CD4-positive, alpha-beta T cell treated with Interleukin-6 for 4 hours (primary cell): ENCODE measurements around the gene CTRB1.
"Not testable (repeated sequence)": the region's sequence is repeated elsewhere in the genome, so short reads cannot be mapped to it uniquely, and the experiment has no call there.

Experiments used
- DNase-seq: peaks from one replicate; pipeline ENCODE4 v3.0.0-alpha.2; 2020; ENCODE audit warnings: mixed read lengths

Gene CTRB1

DNA sequence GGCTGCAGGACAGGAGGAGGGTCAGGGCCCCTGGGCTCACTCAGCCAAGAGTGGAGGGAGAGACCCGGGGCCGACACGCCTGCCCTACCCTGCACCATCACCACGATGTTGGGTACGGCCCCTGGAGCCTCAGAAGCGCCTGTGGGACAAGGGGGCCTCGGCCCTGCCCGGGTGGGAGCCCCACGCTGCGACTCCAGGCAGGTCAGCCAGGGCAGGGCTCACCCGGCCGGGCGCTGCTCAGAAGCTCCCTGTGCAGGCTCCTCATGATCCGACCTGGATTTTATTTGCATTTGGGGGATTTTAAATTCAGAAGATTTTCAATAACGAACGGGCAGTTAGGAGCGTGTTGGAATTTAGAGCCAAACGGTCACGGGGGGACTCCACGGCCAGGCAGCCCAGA, 13.9 kb upstream of the CTRB1 start:
- not testable (repeated sequence) for DNase-seq

DNA sequence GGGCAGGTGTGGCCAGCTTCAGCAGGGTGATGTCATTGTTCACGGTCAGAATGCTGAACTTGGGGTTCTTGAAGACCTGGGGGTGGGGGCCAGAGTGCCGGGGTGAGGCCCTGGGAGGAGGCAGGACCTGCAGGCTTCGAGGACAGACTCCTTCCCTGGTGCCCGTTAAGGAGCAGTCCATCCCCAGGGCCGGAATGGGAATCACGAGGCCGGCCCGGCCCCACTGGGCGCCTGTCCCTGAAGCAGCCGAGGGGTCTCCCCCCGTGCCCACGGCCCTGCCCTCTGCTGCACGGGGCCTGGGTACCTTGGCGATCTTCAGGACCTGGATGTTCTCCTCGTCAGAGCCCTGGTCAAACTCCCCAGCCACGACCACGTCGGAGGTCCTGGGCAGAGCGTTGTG, 13.3 kb upstream of the CTRB1 start:
- DNase-seq = not testable (repeated sequence)

DNA sequence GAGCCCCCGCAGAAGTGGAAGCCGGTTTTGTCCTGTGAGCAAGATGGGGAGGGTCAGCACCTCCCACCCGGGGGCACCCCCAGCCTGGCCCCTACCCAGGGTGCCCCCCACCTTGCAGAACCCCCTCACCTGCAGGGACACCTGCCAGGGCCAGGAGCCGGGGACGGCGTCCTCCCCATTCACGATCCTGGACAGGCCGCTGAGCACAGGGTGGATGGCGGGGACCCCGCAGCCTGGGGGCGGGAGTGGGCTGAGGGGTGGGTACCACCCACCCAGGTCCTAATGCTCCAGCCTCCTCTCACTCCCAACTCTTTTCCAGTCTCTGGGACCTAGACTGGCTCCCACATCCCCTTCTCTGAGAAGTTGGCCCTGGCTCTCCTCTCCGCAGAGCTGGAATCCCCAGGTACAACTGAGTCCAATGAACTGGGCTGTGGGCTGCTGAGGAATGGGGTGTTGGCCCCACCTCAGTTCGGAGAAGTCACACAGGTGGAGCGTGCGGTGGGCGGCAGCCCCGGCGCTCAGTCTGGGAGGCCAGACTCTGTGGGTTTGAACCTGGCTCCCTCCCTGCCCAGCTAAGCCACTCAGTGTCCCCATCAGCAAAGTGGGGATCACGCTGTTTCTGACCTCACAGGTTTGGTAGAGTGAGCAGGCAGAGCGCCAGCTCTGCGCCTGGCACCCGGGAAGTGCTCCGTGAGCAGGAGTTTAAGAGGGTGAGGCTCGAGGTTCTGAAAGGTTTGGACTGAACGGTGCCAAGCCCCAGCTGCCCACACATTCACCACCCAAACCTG, 12.6 kb upstream of the CTRB1 start:
- not testable (repeated sequence) for DNase-seq

DNA sequence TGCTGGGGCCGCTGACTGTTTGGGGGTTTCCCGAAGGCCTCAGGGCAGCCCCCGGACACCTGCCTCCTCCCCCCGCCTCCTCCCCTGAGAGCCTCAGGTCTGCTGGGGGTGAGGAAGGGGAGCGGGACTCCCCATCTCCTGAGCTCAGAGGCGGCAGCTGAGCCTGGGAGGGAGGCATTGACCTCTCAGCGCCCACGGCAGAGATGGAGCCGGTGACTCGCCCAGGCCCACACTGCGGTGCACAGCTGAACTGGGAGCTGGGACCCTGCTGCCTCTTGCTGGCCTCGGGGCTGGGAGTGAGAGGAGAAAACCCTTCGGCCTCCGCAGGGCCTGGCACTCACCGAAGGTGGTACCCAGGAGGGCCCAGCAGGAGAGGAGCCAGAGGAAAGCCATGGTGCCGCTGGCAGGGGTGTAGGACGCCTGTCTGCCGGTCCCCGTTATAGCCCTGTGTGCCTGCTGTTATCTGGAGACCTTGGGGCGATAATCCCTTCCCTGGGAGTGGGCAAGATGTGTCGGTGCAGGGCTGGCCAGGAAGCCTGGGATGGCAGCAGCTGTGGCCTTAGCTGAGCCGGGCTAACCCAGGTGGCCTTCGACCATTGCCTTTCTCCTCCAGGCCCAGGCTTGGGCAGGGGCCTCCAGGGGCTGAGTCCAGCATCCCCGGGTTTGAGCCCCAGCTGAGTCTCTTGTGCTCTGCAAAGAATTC, 11.9 kb upstream of the CTRB1 start, which contains the start of gene CTRB2:
TSS of gene CTRB2 (minus strand) at position 413 of the 703 bp plus-strand sequence. CDS start at position 393, 20 bp downstream.
- no peak for DNase-seq

DNA sequence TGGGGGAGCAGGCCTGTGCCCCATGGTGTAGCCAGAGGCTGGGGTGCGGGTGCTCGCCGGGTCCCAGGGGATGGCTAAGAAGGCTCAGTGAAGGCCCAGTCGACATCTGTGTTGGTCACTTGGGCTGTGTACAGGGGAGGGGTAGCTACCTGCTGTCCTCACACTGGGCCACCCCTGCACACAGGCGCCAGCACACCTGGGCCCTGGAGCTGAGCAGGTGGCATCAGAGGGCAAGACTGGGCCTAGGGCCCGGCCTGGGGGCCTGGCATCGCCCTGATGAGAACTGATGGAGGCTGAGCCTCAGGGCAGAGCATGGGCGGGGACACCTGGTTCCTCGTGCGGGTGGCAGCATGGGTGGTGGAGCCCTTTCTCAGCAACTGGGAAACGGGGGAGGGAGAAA, 11.0 kb upstream of the CTRB1 start:
- DNase-seq = no peak

GRCh38 chr16:75208242-75208825, 10.5 kb upstream of the CTRB1 start:
- DNase-seq = no peak

DNA sequence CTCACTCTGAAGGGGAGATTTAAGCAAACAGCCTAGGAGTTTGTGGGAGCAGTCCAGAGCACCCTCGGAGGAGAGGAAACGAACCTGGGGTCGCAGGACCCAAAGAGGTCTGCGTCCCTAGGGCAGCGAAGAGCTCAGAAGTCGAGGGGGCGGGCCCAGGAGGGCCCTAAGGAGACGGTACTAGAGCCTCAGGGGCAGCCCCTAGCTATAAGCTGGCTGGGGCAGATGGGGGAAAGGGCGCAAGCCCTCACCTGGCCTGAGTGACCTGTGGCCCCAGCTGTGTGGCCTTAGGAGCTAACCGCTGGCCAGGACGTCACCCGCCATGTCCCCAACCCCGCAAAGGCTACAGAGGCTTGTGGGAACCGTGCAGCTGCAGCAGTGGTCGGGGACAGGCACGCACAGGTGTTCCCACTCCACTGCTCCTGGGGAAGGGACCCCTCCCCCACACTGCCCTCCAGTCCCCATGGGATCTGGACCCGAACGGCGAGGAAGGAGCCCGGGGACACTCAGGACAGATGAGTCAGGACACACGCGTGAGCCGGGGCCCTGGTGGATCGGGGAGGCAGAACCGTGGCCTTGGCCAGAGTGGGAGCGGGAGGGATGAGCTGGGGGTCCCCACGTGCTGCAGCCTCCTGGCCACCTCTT, 9.8 kb upstream of the CTRB1 start:
- no peak for DNase-seq

GRCh38 chr16:75209514-75209913, 9.3 kb upstream of the CTRB1 start:
- not testable (repeated sequence) for DNase-seq

GRCh38 chr16:75209944-75210343, 8.8 kb upstream of the CTRB1 start:
- no peak for DNase-seq

GRCh38 chr16:75211286-75211685, 7.5 kb upstream of the CTRB1 start:
- DNase-seq = not testable (repeated sequence)

- no peak for DNase-seq
Observed at GRCh38 chr16:75216127-75216526, 2.7 kb upstream of the CTRB1 start.

- no peak for DNase-seq
Observed at GRCh38 chr16:75216576-75216975, 2.2 kb upstream of the CTRB1 start.

- no peak for DNase-seq
Observed at GRCh38 chr16:75217389-75217851, 1.4 kb upstream of the CTRB1 start.

GRCh38 chr16:75219088-75219487, 300 bp downstream of the CTRB1 start:
- no peak for DNase-seq

- no peak for DNase-seq
Observed at GRCh38 chr16:75219838-75220237, 1.1 kb downstream of the CTRB1 start.

DNA sequence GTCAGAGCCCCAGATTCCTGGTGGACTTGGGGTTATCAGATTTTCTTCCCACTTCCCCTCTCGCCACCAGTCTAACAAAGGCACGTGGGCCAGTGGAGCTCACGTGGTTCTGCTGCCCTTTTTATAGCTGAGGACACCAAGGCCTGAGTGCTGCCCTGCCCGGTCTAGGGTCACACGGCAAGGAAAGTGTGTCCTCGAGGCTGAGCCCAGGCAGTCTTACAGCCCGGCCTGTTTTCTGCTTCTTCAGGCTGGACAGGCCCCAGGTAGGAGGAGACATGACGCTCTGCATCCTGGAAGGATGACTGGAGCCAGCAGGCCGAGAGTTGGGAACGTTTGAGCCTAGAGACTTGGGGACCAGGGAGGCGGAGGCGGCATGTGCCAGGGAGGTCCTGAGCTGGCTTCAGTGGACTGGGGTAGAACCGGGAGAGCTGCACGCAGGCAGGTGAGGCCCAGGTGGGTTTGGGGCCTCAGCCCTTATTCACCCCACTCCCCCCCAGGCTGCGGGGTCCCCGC, 3.5 kb downstream of the CTRB1 start:
- no peak for DNase-seq

DNA sequence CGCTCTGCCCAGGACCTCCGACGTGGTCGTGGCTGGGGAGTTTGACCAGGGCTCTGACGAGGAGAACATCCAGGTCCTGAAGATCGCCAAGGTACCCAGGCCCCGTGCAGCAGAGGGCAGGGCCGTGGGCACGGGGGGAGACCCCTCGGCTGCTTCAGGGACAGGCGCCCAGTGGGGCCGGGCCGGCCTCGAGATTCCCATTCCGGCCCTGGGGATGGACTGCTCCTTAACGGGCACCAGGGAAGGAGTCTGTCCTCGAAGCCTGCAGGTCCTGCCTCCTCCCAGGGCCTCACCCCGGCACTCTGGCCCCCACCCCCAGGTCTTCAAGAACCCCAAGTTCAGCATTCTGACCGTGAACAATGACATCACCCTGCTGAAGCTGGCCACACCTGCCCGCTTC, 4.3 kb downstream of the CTRB1 start:
- DNase-seq = not testable (repeated sequence)

DNA sequence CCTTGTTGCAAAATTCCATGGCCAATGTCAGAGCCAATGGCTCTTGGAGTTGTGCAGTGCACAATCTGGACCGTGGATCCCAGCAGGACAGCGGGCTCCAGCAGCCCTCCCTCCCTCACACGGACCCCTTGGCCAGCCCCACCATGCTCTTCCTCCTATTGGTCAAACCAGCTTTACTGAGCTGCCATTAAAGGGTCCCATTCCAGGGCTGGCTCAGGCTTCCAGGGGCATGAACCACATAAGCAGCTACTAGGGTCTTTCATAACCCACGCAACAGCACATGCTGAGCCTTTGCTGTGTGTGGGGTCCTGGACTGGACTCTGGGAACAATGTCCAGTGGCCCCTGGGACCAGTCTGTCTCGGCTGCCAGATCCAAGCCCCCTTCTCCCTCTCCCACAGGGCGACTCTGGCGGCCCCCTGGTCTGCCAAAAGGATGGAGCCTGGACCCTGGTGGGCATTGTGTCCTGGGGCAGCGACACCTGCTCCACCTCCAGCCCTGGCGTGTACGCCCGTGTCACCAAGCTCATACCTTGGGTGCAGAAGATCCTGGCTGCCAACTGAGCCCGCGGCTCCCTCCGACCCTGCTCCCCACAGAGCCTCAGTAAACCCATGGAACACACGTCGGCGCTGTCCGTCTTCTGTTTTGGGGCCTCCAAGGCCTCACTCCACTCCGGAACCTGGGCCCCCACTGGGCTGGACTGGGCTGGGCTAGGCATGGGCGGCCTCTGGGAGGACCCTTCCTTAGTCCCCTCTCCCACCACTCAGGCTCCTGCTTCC, 5.7 kb downstream of the CTRB1 start:
- no peak for DNase-seq

DNA sequence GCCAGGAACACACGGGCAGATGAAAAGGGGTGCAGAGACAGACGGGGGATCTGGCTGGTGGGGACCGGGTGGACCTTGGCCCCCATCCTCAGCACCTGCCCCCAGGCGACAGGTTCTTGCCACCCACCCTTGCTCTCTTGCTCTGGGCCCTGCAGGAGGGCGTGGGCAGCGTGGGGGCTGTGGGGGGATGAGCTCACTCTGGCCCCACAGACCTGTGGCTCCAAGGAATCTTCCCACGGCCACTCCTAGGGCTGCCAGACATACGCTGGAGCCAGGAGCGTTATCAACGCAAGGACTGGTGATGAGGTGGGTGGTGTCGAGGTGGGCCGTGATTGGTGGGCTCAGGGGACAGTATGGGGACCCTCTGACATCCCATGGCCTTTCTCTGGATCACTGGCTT, 6.3 kb downstream of the CTRB1 start:
- DNase-seq = no peak

GRCh38 chr16:75225678-75226515, 7.1 kb downstream of the CTRB1 start:
- DNase-seq = no peak
